Stimulated activated CD8-positive, alpha-beta memory T cell treated with anti-CD3 and anti-CD28 coated beads, Interleukin-12 subunit alpha, Interleukin-12 subunit beta, amount 100 ng/mL, for 4 hours (primary cell): ENCODE measurements around the gene IL31RA.
"Not testable (repeated sequence)": the region's sequence is repeated elsewhere in the genome, so short reads cannot be mapped to it uniquely, and the experiment has no call there.

Experiments used
- DNase-seq: peaks from one replicate; pipeline ENCODE4 v3.0.0-alpha.2; 2020; ENCODE audit warnings: low read depth

The IL31RA gene

DNA sequence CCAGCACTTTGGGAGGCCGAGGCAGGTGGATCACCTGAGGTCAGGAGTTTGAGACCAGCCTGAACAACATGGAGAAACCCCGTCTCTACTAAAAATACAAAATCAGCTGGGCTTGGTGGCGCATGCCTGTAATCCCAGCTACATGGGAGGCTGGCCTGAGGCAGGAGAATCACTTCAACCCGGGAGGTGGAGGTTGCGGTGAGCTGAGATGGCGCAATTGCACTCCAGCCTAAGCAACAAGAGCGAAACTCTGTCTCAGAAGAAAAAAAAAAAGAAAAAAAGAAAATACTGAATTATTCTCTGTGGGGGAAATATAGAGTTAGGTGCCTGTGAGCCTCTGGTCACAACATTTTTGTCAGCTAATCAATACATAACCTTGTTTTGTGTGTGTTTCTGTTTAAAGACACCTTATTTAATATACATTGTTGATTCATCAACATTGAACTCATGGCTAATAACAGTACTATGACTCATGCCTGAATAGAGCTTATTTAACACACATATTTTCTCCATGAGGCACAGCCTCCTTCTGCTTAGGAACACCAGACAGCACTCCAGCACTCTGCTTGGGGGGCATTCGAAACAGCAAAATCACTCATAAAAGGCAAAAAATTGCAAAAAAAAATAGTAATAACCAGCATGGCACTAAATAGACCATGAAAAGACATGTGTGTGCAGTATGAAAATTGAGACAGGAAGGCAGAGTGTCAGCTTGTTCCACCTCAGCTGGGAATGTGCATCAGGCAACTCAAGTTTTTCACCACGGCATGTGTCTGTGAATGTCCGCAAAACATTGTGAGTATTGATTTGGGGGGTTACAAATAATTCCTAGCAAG is at the start of gene IL31RA:
Gene IL31RA (plus strand): TSS at position 519 of the 836 bp plus-strand sequence. CDS start 214 bp downstream, at position 733.
- DNase-seq: no peak

- not testable (repeated sequence) for DNase-seq
Measured at GRCh38 chr5:55808814-55809213, 42.3 kb upstream of the IL31RA start.

GRCh38 chr5:55815939-55816338 is 35.2 kb upstream of the IL31RA start:
- not testable (repeated sequence) for DNase-seq

DNA sequence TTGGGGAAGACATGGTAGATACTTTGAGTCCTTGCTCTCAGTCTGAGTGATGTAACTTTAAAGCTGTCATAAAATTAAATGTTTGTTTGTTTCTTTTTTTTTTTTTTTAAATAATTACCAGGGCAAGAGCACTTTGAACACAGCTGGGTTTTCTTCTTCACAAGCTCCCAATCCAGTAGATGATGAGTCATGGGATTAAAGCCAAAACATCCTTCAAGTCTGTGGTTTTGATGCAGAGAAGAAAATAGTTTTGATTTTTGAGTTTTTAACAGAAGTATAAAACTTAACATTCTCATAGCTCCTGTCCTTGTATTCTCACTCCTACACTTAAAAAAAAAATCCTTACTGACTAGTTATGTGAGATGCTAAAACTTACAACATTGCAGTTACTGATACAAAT is 34.8 kb upstream of the IL31RA start:
- no peak for DNase-seq

GRCh38 chr5:55817030-55817429 is 34.1 kb upstream of the IL31RA start:
- DNase-seq: no peak

GRCh38 chr5:55820488-55820887 is 30.7 kb upstream of the IL31RA start:
- DNase-seq: no peak

- DNase-seq: no peak
Measured at GRCh38 chr5:55821731-55822512, 29.2 kb upstream of the IL31RA start.

GRCh38 chr5:55823151-55823796 is 27.9 kb upstream of the IL31RA start:
- no peak for DNase-seq

DNA sequence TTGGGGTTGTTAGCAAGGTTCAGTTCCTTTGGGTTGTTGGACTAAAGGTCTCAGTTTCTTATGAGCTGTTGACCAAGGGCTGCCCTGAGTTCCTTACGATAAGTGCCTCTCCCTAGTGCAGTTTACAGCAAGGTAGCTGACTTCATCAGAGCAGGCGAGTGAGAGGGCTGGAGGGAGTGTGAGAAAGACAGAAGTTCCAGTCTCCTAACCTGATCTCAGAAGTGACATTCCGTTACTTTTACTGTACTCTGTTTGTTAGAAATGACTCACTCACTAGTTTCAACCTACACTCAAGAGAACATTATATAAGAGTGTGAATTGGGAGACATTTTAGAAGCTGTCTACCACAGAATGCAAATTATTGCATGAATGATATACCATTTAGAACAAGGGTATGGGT is 21.2 kb upstream of the IL31RA start:
- no peak for DNase-seq

GRCh38 chr5:55832446-55832845 is 18.7 kb upstream of the IL31RA start:
- no peak for DNase-seq

DNA sequence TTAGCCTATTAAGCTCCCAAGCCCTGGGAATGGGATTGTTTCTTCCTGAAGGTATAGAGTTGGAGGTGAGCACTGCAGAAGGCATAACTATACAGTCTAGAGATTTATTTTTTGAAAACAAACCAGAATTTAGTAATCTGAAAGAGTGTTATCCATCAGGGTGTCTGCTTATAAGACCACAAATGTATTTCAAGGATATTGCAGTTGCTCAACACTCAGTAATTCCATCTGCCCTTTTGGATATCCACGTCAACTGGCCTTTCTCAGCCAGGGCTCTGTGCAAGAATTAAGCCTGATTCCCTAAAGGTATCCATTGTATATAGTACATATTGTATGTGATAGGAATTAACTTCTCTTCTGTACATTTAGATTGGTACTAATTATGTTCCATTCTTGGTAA is 15.0 kb upstream of the IL31RA start:
- DNase-seq: no peak

- no peak for DNase-seq
Measured at GRCh38 chr5:55841976-55842375, 9.2 kb upstream of the IL31RA start.

DNA sequence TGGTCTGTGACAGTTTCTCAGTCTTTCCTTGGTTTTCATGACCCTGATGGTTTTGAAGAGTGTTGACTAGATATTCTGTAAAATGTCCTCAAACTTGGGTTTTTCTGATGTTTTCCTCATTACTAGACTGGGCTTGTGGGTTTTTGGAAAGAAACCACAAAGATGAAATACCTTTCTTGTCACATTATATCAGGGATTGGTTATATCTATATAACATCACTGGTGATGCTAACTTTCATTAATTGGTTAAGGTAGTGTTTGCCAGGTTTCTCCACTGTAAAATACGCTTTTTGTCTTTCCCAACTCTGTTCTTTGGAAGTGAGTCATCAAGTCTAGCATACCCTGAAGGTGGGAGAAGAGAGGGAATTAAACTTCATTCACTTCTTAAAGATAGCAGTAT is 3.3 kb upstream of the IL31RA start:
- no peak for DNase-seq

DNA sequence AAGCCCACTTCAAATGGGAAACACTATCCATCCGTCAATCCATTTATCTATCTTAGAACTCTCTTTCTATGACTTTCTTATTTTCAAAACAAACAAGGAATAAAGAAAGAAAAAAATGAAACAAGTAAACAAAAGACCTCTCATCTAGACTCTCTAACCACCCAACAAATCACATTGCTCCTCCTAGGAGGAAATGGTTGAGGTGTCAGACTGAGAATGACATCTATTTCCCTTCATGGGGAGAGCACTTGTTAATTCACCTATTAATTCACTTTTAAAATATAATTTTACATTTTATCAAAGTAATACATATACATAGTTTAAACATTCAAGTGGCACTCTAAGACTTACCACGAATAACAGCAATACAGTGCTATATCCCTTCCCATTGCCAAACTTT is 2.4 kb upstream of the IL31RA start:
- no peak for DNase-seq

DNA sequence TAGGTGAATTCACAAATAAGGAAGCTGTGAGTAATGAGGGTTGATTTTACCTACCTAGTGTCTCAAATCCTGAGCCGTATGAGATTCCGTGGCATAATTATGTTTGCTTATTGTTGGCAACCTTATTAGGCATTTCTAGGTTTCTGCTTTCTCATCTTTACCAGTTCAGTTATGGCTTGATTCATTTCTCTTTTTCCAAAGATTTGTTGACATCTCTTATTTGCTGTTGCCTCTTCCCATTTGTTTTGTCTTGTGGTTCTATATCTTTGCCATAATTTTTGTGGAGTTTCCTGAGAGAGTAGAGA is 470 bp downstream of the IL31RA start:
- DNase-seq: no peak

- DNase-seq: no peak
Measured at GRCh38 chr5:55852503-55852902, 1.3 kb downstream of the IL31RA start.

DNA sequence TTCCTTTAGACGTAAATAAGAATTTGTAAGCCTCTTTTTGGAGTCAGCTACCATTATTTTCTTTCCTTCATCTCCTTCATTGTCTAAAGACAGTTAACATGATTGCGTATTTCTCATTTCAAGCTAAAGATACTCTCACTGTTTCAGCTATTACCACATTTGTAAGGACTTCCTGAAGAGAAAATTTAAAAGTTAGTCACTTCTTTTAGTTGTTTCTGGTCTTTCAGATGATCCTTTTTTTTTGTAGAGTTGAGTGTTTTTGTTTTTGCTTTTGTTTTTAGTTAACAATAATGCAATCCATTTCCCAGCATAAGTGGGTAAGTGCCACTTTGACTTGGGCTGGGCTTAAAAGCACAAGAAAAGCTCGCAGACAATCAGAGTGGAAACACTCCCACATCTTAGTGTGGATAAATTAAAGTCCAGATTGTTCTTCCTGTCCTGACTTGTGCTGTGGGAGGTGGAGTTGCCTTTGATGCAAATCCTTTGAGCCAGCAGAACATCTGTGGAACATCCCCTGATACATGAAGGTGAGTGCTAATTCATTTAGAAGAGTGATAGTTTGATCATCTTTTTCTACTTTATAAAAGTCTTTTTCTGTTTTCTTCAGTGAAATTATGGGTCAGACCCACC is 2.0 kb downstream of the IL31RA start:
- no peak for DNase-seq

DNA sequence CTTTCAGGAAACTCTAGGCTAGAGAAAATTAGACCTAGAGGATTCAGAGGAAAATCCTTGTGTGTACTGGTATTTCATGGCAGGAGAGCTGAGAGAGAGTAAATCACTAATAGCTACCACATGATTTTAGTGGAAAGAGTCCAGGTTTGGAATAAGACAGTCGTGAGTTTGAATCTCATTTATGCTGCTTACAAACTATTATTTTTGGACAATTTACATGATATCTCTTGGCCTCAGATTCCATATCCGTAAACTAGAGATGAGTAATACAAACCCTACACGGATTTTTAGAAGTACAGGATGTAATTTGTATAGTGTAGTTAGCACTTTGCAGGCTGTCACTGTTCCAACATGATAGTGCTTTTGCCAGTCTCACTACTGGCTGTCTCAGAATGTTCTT is 2.7 kb downstream of the IL31RA start:
- DNase-seq: no peak

DNA sequence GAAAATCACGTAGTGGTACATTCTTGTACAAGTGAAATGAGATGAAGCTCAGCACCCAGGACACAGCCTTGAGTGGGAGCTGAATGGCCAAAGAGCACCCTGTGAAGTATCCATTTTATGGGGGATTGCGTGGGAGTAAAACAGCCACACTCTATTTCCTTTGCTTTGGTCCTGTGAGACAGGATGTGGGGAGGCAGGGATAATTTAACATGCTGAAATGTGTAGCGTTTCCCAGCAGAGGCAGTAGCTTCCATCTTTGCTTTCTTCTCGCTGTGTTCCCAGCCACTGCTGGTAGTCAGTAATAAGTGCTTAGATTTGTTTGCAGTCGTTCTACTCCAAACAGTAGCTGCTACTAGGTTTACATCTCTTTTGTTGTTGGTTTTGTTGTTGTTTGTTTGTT is 4.4 kb downstream of the IL31RA start:
- no peak for DNase-seq

DNA sequence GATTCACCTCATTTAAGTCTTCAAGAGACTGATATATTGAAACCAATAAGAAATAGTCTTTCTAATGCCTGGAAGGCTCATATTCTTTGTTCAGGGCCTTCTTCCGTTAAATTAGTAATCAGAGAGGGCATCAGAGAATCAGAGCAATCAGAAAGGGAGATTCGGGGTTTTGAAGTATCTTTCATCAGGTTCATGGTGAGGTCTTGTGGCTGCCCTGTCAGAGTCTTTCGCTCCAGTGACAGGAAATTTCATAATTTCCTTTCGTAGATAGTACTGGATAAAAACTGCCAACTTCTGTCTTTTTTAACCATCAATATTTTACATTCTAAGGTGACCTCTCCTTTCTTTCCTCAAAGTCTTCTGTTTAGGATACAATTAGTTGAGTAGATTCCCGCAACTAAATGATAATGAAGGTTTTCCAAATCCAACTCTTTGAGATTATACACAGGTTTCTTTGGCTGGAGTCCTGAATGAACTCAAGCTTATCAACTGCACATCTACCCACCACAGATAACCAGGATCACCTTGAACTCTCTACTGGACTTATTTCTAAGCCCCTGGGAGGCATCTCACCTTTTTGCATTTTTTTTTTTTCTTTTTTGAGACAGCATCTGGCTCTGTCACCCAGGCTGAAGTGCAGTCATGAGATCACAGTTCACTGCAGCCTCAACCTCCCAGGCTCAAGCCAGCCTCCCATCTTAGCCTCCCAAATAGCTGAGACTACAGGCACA is 5.5 kb downstream of the IL31RA start:
- no peak for DNase-seq

- DNase-seq: no peak
Measured at GRCh38 chr5:55857247-55857640, 6.1 kb downstream of the IL31RA start.

- no peak for DNase-seq
Measured at GRCh38 chr5:55858104-55858503, 6.9 kb downstream of the IL31RA start.
